Cardiac atrium fibroblast (primary cell): ENCODE measurements around the gene OLIG1. TPM values are rescaled to one million over a fixed set of nuclear protein-coding genes. Genes with fewer than 3 reads are reported as not detected.

Experiments used
- total RNA-seq: library from RNA; depleted of rRNA; stranded (reverse); fragments of >200 nt; gene quantifications from 2 replicates; pipeline ENCODE4 v1.2.3, GENCODE V29; 2015

The OLIG1 gene, protein sequence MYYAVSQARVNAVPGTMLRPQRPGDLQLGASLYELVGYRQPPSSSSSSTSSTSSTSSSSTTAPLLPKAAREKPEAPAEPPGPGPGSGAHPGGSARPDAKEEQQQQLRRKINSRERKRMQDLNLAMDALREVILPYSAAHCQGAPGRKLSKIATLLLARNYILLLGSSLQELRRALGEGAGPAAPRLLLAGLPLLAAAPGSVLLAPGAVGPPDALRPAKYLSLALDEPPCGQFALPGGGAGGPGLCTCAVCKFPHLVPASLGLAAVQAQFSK
- total RNA-seq: not detected in 2 replicates

DNA sequence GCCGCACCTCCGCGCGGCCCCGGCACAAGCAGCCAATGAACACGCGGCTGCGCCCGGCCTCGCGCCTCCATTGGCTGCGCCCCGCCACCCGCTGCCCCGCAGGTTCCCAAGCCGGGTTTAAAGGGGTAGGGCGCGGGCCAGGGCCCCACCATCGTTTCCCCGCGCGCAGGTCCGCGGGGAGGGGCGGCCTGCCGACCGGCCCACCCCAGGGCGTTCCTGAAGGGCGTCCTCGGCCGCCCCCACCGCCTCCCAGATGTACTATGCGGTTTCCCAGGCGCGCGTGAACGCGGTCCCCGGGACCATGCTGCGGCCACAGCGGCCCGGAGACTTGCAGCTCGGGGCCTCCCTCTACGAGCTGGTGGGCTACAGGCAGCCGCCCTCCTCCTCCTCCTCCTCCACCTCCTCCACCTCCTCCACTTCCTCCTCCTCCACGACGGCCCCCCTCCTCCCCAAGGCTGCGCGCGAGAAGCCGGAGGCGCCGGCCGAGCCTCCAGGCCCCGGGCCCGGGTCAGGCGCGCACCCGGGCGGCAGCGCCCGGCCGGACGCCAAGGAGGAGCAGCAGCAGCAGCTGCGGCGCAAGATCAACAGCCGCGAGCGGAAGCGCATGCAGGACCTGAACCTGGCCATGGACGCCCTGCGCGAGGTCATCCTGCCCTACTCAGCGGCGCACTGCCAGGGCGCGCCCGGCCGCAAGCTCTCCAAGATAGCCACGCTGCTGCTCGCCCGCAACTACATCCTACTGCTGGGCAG, at the start of gene OLIG1:
TSS of gene OLIG1 (plus strand) at position 148 of the 750 bp plus-strand sequence. CDS start at position 254, 106 bp downstream.

DNA sequence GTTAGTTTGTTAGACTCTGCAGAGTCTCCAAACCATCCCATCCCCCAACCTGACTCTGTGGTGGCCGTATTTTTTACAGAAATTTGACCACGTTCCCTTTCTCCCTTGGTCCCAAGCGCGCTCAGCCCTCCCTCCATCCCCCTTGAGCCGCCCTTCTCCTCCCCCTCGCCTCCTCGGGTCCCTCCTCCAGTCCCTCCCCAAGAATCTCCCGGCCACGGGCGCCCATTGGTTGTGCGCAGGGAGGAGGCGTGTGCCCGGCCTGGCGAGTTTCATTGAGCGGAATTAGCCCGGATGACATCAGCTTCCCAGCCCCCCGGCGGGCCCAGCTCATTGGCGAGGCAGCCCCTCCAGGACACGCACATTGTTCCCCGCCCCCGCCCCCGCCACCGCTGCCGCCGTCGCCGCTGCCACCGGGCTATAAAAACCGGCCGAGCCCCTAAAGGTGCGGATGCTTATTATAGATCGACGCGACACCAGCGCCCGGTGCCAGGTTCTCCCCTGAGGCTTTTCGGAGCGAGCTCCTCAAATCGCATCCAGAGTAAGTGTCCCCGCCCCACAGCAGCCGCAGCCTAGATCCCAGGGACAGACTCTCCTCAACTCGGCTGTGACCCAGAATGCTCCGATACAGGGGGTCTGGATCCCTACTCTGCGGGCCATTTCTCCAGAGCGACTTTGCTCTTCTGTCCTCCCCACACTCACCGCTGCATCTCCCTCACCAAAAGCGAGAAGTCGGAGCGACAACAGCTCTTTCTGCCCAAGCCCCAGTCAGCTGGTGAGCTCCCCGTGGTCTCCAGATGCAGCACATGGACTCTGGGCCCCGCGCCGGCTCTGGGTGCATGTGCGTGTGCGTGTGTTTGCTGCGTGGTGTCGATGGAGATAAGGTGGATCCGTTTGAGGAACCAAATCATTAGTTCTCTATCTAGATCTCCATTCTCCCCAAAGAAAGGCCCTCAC, 44.2 kb upstream of the OLIG1 start, which contains the start of gene OLIG2:
TSS of gene OLIG2 (plus strand) at position 447 of the 954 bp plus-strand sequence. CDS start 928 bp downstream, outside the sequence.

Other genes with a start within 250 kb of the OLIG1 start
- not detected in 2 replicates for gene OLIG2, start 44.2 kb upstream of the OLIG1 start, total RNA-seq
- gene IFNAR2, start 159.8 kb downstream of the OLIG1 start, total RNA-seq: 6.0 and 7.6 TPM in 2 replicates
- 36.9 and 44.2 TPM in 2 replicates for gene IL10RB, start 196.2 kb downstream of the OLIG1 start, total RNA-seq